H1 (cell line): ENCODE results near the gene PCAT7. TPM values are rescaled to one million over a fixed set of nuclear protein-coding genes. Genes with fewer than 3 reads are reported as not detected.

ENCODE experiments used
- CHD7 ChIP-seq: fragments of 300-600 bp; sonication (generic); IDR thresholded peaks from 2 replicates; pipeline ENCODE4 v1.7.1; 2012; ENCODE audit warnings: low read length, moderate library complexity, mild to moderate bottlenecking, inconsistent platforms; ENCODE audit not compliant: insufficient replicate concordance
- CREB1 ChIP-seq: IDR thresholded peaks from 2 replicates; pipeline ENCODE4 v1.6.1; 2012; ENCODE audit warnings: inconsistent platforms
- E2F6 ChIP-seq: IDR thresholded peaks from 2 replicates; pipeline ENCODE4 v1.6.1; 2012; ENCODE audit warnings: inconsistent platforms
- EP300 ChIP-seq, 2 experiments: IDR thresholded peaks; 1 replicate in 1 of 2; 2 replicates in 1 of 2; pipeline ENCODE4 v1.6.1; 2011 to 2012; ENCODE audit warnings: low read depth in 2 of 2, low read length in 2 of 2, mild to moderate bottlenecking in 2 of 2, borderline replicate concordance in 1 of 2, inconsistent platforms in 1 of 2, moderate library complexity in 1 of 2
- HDAC6 ChIP-seq: IDR thresholded peaks from one replicate; pipeline ENCODE4 v1.7.1; 2012; ENCODE audit warnings: low read depth, mild to moderate bottlenecking, inconsistent platforms, low read length, moderate library complexity
- KDM4A ChIP-seq: IDR thresholded peaks from one replicate; pipeline ENCODE4 v1.7.1; 2012; ENCODE audit warnings: low read depth, mild to moderate bottlenecking, moderate library complexity, low read length, inconsistent platforms; ENCODE audit not compliant: severe bottlenecking
- SP2 ChIP-seq: IDR thresholded peaks from 2 replicates; pipeline ENCODE4 v1.6.1; 2012; ENCODE audit warnings: mild to moderate bottlenecking, low read length, inconsistent platforms
- TCF12 ChIP-seq: IDR thresholded peaks from 2 replicates; pipeline ENCODE4 v1.6.1; 2011; ENCODE audit warnings: low read depth, mild to moderate bottlenecking, low read length
- TEAD4 ChIP-seq: IDR thresholded peaks from 2 replicates; pipeline ENCODE4 v1.6.1; 2012; ENCODE audit warnings: low read depth, low read length, inconsistent platforms, mixed read lengths
- polyA plus RNA-seq, 7 experiments: library from polyadenylated mRNA; depleted of rRNA in 3 of 7; stranded (reverse) in 5 of 7; unstranded in 2 of 7; fragments of >200 nt in 5 of 7; fragments of 200-250 nt in 2 of 7; gene quantifications; 1 replicate in 5 of 7; 2 replicates in 1 of 7; 4 replicates in 1 of 7; pipeline versions ENCODE4 v1.2.1 to v1.2.3, GENCODE V29; 2011 to 2013; ENCODE audit warnings: missing spikeins in 2 of 7, mixed read lengths in 2 of 7
- total RNA-seq: library from RNA; stranded (reverse); fragmentation: NEBNext Ultra II Directional; extraction: Animal tissue kit (Norgen Biotek cat#: 25700); gene quantifications from 2 replicates; pipeline ENCODE4 v1.2.1, GENCODE V29; 2021

The PCAT7 gene
- total and polyA plus RNA-seq, 2 of the 8 experiments (the other 6 are each of a cell fraction or from before 2014, with no cell fraction given), result 3.2 to 4.1 TPM

- TF ChIP-seq CHD7 (no peak), HDAC6 (no peak), E2F6 (no peak), TCF12 (peak; percentile 57; the same call in 1 of the 2 replicates), TEAD4 (peak; percentile 63), KDM4A (no peak), CREB1 (peak; percentile 91), EP300 (IDR thresholded peaks at IDR 0.05; ENCODE audit: borderline replicate concordance in 1 of 2, low read depth in 2 of 2, low read length in 2 of 2) (no peak), SP2 (no peak)
Measured at GRCh38 chr9:94603259-94604160, 48.6 kb downstream of the PCAT7 start (continued).
